Stimulated activated CD4-positive, alpha-beta T cell treated with anti-CD3 and anti-CD28 coated beads, Interleukin-1b, Interleukin-23, amount 100 ng/mL, for 24 hours (primary cell): Measurements from ENCODE around the gene PDE10A.

ENCODE experiments used
- DNase-seq, 4 experiments: peaks; one replicate each; pipeline ENCODE4 v3.0.0-alpha.2; 2020; ENCODE audit warnings: low read depth in 4 of 4, low spot score in 1 of 4

The PDE10A gene

DNA sequence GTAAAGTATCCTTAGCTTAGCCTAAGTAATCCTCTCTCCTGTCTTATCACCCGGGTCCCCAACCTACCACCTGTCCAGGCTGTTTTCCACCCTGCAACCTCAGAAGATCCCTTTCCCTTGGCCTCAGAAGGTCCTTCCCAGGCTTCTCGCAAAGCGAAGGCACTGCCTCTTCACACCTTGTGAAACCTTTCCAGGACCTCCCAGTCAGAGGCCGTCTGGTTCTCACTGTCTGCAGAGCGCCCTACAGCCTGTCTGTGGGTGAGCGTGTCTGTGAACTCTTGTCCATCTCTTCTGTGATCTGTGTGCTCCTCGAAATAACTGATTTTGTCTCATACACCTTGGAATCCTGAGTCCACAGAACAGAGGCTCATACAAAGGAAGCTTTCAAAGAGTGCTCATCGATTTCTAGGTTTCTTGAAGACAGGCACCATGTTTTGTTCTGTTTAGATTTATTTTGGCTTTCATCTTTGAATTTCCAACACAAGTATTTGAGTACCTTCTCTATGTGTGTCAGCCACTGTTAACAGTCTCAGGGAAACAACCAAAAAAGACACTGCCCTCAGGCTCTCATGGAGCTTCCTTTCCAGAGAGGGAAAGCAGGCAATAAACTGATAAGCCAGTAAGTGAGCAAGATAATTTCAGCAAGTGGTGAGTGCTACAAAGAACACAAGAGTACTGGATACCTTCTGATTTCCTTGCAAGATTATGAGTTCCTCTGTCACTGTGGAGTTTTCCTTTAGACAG lies 6.3 kb downstream of the PDE10A start:
- DNase-seq, result no peak

DNA sequence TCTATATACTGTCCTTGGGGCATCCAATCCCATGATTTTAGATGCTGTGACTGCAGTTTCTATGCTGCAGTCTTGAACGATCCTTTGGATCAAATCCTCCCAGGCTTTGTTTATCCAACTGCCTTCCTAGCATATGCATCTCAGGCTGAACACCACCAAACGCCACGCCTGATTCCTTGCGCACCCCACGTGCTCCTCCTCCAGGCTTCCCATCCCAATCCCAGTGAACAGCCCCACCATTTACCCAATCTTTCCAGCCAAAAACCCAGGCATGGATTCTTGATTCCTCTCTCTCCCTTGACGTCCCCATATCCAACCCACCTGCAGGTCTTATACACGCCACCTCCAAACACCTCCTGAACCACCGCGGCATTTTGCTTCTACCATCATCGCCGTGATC lies 7.8 kb downstream of the PDE10A start:
- no peak for DNase-seq

GRCh38 chr6:165654144-165654543 lies 8.9 kb downstream of the PDE10A start:
- DNase-seq, result no peak

GRCh38 chr6:165653607-165654006 lies 9.4 kb downstream of the PDE10A start:
- DNase-seq, result no peak

DNA sequence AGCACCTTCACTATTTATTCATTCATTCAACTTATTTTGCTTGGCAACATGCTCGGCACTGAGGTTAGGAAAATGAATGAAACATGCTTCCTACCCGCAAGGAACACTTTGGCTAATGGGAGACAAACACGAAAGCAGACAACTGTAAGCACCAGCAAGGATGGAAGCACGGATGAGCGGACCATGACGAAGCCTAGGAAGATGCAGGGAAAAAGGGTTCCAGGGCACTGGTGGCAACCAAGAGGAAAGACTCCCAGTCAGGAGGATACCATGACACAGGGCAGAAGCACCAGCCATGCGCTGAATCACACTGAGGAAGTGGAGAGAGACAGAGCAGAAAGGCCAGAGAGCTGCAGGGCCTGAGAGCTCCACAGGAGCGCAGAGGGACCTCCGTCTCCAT lies 9.8 kb downstream of the PDE10A start:
- DNase-seq, result no peak

DNA sequence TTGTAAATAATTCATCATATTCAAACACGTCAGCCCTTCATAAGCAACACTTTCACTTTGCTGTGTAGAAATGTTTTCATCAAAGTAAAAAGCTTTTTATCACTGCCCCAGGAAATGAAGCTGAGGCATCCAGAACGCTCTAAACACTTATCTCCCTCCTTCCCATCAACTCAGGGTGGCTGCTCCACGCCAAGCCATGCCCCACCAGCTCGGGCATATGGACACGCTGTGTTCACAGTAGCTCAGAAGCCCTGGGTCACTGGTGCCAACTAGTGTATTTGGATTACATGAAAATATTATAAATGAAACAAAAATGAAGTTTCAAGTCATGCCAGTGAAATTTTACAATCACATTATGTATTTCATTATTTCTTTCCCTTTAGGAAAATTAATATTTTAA lies 10.3 kb downstream of the PDE10A start:
- no peak for DNase-seq

- no peak for DNase-seq
Measured at GRCh38 chr6:165649166-165650137, 13.6 kb downstream of the PDE10A start.

DNA sequence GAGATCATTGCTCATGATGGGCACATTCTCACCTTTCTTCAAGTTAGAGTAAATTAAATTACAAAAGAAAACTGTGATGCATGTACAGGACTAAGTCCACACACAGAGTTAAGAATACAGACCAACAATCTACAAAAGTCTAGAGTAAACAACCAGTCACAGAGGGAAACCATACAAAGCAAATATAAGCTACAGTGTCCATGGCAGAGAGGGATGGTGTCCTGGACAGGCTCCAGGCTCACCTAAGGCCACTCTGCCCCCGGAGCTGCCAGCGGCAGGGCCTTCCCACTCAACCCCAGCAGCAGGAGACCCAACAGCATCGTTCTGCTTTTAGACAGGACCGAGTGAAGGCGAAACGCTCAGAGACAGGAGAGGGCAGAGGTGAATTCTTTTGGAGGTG lies 16.0 kb downstream of the PDE10A start:
- no peak for DNase-seq

GRCh38 chr6:165645919-165646318 lies 17.1 kb downstream of the PDE10A start:
- DNase-seq, result no peak

- DNase-seq, result no peak
Measured at GRCh38 chr6:165644586-165645266, 18.3 kb downstream of the PDE10A start.

- DNase-seq, result no peak
Measured at GRCh38 chr6:165643015-165643414, 20.0 kb downstream of the PDE10A start.

- no peak for DNase-seq
Measured at GRCh38 chr6:165641672-165642156, 21.3 kb downstream of the PDE10A start.

- DNase-seq, result no peak
Measured at GRCh38 chr6:165640806-165641205, 22.2 kb downstream of the PDE10A start.

GRCh38 chr6:165638530-165638929 lies 24.5 kb downstream of the PDE10A start:
- DNase-seq, result no peak

GRCh38 chr6:165637586-165637985 lies 25.5 kb downstream of the PDE10A start:
- no peak for DNase-seq

- no peak for DNase-seq
Measured at GRCh38 chr6:165636402-165637048, 26.5 kb downstream of the PDE10A start.

GRCh38 chr6:165635965-165636364 lies 27.1 kb downstream of the PDE10A start:
- DNase-seq, result no peak

DNA sequence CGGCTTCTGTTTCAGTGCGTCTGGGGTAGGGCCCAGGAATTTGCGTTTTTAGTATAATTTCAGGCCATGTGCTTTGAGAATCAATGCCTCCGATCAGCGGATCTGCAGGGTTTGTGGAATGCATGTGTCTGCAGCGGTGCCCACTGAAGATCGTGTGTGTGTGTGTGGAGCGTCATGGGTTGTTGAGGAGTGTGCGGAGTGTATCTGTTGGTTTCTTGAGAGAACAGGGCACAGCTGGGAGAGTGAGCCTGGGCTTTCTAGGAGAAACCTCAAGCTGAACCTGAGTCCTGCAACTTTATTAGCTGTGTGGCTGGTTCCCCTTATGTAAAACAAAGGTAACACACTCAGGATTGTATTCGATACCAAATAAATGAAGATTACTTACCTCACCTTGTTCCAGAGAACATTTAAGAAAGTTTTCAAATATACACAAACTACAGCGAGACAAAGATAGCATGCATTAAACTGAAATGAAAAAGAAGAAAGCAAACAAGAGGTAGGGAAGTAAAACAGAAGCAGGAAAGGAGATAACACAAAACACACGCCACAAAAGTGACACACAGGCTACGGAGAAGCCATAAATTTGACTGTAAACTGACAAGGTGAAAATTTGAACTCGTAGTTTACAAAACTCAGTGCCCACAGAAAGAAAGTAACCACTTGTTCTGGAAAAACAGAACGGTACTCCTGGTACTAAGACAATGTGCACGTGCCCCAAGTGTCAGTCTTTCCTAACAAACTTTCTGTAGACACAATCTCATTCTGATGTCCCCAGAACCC lies 28.8 kb downstream of the PDE10A start:
- no peak for DNase-seq

DNA sequence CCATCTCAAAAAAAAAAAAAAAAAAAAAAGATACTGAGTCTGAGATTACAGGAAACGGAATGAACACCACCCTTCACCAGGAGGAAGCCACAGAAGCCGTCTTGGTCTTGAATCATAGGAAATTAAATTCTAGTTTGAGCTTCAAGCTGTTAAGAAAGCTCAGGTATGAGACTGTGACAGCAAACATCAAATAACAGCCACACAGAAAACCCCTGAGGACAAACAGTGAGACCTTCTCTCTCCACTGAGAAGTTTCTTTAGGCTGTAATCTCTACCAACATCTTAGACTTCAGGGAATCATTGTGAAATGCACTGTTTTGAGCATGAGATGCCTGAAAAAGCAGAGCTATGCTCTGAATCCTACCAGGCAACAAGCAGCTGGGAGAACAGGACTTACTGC lies 30.8 kb downstream of the PDE10A start:
- DNase-seq, result no peak

GRCh38 chr6:165630544-165630953 lies 32.5 kb downstream of the PDE10A start:
- no peak for DNase-seq
